ENCODE data around the gene SLC22A4.

SLC22A4 gene

DNA sequence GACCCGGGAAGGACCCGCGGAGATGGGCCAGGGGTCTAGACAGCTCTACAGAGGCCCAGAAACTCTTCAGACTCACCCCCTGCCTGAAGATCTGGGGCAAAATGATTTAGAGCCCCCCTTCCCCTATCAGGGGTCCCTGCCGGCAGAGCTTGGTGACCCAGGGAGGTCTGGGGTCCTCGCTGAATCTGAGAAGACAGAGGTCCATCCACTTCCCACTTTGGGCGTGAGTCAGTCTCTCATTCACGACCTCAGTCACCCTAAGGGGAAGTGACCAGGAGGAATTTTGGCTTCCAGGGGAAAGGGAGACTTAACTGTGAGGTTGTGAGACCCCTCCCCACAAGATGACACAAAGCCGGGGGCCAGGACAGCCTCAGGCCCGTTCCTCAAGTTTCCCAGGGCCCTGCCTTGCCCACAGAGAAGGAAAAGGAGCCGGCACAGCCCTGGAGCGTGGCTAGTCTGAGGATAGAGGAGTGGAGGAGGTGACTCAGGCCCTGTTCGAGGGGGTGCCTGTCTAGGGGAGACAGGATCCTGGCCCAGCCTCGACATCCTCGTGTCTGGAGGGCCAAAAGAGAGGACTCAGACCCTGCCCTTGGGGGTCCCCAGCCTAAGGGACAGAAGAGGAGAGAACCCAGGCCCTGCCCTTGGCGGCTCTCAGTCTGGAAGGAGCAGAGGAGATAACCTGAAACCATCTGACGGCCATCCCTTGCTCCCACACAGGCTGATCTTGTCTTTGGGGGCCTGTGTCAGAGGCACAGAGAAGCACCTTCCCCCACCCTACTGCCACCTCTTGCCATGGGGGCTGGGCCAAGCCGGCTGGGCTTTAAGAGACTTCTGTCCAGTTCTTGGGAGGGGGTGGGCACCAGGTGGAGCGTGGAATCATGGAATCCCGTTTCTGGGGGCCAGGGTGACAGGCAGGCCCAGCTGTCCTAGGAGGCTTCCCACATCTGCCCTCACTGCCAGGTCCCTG is 35.8 kb upstream of the SLC22A4 start:
- DNase-seq (ENCODE audit: insufficient read length, low spot score) (no peak), FAIRE-seq (no peak)

DNA sequence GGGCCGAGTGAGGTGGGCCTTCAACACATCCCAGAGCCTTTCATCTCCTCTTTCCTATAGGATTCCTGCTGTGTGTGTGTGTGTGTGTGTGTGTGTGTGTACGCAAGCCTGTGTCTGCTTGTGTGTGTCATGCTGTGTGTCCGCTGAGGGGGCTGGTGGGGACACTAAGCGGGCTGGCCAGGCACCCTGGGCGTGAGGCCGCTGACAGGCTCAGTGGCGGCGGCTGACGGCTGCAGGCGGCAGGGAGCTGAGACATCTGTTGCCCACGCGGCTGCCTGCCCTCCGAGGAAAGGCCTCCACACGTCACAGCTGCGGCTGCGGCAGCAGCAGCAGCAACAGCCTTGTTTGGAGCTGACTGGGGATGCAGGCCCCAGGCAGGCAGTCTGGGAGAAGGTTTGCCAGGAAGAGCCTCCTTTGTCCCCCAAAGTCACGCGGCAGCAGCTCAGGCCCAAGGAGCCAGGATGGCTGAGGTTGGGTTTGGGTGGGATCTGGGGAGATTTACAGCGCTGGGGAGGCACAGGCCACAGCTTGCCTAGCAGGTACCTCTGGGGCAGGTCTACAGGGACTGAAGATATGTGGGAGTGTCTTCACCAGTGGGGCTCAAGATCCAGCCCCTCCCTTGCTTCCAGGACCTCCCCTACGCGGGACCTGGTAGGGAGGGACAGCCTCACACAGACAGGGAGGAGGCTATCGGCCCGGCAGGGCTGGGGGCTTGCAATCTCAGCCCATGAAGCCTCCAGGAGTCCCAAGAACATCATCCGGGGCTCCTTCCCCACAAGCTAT is 34.9 kb upstream of the SLC22A4 start:
- DNase-seq (ENCODE audit: insufficient read length, low spot score), result no peak

More for the DNA sequence above, 35.8 kb upstream of the SLC22A4 start:
- no peak for TF ChIP-seq POLR2A (IDR thresholded peaks at IDR 0.05; ENCODE audit: low read depth, low read length)

DNA sequence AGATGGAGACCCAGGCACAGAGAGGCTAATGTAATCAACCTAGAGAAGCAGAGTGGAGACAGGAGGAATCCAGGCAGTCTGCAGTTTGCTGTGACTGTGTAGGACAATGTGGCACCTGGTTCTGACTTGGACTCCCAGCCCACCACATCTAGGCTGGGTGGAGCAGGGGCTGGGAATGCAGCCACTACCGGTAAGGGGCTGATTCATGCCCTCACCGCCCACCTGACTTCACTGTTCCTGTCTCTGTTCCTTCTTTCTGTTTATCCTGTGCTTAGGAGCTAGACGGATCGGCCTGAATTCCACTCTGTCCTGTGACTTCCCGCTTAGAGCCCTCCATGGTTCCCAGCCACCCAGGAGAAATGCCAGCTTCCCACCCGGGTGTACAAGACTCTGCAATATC is 34.1 kb upstream of the SLC22A4 start:
- TF ChIP-seq POLR2A (IDR thresholded peaks at IDR 0.05; ENCODE audit: low read depth, low read length), result no peak
- no peak for DNase-seq (ENCODE audit: insufficient read length, low spot score)
- no peak for FAIRE-seq

More for the DNA sequence above, 34.9 kb upstream of the SLC22A4 start:
- 0 out of 2 replicates have a peak, but pooled peaks have one; percentile 7 for TF ChIP-seq POLR2A (IDR thresholded peaks at IDR 0.05; ENCODE audit: low read depth, low read length)
- FAIRE-seq, result no peak

DNA sequence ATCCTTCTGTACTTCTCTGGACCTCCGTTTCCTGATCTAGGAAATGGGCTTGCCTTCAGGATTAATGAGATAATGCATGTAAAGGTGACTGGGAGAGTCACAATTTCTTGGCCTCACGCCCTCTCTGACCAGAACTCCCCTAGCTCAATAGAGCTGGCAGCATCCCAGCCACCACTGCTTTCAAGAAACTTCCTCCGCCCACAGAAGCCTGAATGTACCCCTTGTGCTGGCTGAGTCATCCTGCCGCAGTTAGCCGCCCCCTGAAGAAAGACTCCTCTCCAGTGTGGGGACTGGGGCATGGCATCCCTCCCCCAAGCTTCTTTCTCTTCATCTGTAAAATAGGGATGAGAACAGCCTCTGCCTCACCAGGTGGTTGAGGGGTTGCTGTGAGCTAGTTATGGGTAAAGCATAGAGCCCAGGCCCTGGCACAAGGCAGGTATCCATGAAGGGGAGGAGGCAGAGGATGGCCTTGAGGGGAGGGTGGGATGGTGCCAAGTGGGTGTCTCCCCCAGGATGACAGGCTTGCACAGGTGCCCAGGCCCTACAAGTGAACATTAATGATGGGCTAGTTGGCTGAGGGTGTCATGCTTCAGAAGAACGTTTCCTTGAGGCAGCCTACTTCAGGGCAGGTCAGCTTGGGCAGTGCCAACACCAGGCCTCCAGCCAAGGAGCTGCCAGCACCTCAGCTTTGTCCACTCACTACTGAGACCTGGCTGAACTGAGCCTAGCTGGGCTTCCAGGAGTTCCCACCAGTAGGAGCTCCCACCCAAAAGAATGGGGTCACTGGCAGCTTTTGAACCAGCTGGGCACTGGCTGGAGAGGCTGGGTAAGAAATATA is 33.3 kb upstream of the SLC22A4 start:
- FAIRE-seq (no peak), DNase-seq (ENCODE audit: insufficient read length, low spot score) (no peak)
- TF ChIP-seq POLR2A (IDR thresholded peaks at IDR 0.05; ENCODE audit: low read depth, low read length), result no peak

DNA sequence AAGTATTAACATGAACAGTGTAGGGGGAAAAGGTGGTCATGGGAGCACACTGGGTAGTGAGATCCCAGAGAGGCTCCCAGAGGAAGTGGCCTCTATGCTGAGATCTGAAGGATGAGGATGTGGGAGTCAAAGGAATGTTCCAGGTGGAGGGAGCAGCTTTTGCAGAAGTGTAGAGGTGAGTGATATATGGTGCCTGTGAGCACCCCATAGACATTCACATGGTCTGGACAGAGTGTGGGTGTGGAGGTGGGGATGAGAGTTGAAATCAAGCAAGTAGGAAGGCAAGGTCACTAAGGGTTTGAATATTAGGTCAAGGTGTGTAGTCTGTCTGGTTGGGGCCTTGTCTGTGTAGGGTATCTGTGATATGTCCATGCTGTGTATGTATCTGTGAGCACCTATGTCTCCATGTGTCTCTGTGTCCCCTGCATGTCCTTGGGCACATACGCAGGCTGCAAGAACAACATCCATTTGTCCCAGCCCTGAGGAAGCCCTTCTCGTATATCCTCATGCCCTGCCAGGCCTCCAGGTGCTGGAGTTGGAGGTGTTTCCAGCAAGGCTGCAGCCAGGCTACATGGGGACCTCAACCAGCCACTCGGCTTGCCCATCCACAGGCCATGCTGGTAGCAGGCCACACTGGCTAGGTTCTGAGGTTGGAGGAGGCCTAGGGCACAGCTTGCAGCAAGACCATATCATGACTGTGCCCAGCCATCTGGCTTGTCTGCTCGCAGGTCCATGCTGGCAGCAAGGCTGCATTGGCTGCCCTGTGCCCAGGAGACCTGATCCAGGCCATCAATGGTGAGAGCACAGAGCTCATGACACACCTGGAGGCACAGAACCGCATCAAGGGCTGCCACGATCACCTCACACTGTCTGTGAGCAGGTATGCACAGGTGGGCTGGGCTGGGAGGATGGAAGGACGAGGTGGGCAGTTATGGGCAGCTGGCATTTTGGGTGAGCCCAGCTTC is 32.0 kb upstream of the SLC22A4 start:
- no peak for TF ChIP-seq POLR2A (IDR thresholded peaks at IDR 0.05; ENCODE audit: low read depth, low read length)
- FAIRE-seq, result no peak

DNA sequence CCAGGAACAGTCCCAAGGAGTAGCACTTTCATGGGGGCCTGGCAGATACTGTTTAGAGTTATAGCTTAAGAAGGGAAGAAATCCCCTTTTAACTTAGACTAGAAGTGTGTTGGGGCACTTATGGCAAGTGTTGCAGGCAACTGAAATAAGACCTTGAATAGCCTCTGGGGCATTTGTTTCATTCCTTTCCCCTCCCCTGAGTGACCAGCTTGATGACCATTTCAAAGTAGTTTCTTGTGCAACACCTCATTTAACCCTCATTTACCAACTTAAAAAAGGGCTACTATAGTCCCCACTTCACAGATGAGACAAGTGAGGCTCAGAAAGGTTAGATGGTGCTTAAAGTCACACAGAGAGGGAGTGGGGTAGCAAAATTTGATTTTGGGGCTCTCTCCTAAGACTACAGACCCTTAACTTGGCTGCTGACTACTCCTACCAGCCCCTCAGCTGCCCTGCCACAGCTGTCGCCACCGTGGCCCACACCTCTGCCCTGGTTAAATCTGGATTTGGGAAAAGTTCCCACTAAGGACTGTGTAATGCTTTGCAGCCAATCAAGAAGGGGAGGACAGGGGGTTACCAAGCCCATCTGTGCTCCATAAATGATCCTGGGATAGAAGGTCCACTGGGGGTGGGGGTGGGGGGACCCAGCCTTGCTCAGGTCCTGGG is 31.2 kb upstream of the SLC22A4 start:
- DNase-seq (ENCODE audit: insufficient read length, low spot score) (no peak), FAIRE-seq (no peak)
- no peak for TF ChIP-seq POLR2A (IDR thresholded peaks at IDR 0.05; ENCODE audit: low read depth, low read length)

More for the DNA sequence above, 32.0 kb upstream of the SLC22A4 start:
- no peak for DNase-seq (ENCODE audit: insufficient read length, low spot score)

DNA sequence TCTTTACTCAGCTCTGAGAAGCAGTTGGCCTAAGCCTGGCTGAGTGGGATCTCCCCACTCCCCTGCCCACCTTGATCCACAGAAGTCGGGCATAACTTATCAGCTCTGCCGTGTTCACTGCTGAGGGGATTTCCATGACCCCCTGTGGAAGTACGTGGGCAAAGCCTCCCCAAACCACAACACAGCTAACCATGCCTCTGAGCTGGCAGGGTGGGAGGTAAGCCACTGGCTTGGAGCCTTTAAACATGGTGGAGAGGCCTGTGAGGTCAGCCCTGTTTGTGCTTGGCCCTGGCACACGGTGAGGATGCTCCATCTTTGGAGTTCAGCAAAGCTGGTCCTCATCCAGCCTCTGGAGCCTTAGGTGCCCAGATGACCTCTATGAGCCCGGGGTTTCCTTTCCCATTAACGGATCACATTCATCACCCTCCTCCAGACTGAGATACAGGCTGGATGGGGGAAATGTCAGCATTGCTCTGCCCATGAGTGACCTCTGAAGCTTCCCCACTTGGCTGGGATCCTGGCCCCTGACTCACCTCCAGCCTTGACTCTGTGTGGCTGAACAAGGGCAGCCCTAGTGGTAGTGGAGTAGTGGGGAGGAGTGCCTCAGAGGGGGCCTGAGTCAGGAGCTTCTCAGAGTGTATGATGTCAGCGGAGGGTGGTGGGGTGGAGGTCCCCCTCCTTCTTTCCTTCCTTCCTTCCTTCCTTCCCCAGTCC is 30.5 kb upstream of the SLC22A4 start:
- DNase-seq (ENCODE audit: insufficient read length, low spot score) (peak; percentile 97), FAIRE-seq (no peak)
- TF ChIP-seq POLR2A (IDR thresholded peaks at IDR 0.05; ENCODE audit: low read depth, low read length), result no peak

DNA sequence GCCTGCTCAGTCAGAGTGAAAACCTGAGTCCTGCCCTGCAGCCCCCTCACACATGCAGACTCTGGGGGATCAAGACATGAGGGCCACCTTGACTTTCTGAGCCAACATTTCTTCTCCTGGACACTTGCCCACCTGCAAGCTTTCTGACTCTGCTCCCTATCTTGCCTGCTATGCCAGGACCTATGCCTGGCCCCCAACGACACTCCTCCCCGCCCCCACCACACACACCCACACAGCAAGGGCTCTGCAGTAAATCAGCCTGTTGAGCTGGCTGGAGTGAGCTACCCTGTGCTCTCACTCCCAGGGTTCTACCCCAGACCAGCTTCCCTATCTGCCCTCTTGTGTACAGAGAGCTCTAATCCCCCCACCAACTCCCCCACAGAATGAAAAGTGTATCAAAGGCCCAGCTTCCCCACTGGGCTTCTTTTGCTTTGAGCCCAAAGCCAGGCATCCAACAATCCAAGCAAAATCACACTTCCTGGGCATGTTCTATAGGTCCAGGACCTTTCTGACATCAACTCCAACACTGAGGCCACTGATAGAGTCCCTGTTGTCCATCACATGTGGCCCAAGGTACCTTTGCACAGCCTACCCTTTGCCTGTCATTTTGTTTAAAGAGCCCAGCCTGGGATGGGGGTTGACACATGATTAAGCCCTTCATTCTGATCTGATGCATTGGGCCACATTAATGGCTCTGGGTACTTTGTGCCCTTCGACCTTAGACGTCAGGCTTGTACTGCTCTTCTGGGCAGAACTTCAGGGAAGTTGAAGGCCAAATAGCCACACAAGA is 29.5 kb upstream of the SLC22A4 start:
- TF ChIP-seq POLR2A (IDR thresholded peaks at IDR 0.05; ENCODE audit: low read depth, low read length), result no peak
- FAIRE-seq (no peak), DNase-seq (ENCODE audit: insufficient read length, low spot score) (no peak)

DNA sequence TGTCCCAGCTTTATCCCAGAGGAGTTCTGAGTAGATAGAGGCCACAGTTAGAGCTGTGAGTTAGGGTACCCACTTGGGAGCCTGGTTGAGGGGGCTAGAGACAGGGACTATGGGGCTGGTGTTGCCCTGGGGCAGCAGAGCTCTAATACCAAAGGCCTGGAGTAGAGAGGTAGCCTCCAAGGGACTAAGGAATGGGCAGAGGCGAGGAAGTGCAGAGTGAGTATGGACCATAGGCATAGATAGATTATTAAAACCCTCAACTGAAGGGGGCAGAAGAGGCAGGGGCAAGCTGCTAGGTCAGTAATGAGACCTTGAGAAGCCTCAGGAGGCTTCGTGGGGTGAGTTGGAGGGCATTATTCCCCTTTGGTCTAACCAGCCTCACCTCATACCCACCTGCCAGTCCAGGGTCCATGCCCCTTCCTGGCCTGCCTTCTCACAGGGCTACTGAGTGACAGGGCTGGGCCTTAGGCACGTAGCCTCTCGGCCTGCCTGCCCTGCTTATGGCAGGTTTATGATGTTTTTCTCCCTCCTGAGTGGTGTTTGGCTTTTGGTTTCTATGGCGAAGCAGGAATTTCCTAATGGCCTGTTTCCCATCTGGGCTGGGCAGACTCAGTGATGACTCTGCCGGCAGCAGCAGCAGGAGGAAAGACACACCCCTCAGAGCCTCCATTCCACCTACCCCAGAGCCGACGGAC is 28.7 kb upstream of the SLC22A4 start:
- DNase-seq (ENCODE audit: insufficient read length, low spot score), result peak; percentile 96
- no peak for FAIRE-seq
- TF ChIP-seq POLR2A (IDR thresholded peaks at IDR 0.05; ENCODE audit: low read depth, low read length), result no peak

Measured in H54 (cell line).